ENCODE measurements around the gene ACAD10.

DNA sequence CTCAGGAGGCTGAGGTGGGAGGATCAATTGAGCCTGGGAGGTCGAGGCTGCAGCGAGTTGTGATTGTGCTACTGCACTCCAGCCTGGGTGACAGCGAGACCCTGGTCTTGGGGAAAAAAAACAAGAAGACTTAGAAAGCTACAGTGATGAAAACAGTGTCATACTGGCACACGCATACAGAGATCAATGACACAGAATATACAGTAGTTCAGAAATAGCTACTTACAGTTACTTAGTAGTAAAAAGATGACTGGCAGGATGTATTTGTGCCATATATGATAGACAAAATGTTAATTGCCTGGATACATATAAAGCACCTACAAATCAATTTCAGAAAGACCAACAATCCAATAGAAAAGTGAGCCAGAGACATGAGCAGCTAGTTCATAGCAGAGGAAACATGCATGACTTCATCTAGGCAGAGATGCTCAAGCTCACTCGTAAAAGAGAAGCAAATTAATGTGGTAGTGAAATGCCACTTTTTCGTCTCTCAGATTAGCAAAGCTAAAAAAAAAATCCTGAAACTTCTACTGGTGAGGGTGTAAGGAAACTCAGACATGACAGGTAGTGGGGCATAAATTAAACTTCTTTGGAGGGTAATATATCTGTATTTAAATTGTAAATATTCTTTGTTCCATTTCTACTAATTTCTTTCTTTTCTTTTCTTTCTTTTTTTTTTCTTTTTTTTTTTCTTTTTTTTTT lies 78.4 kb downstream of the ACAD10 start:
- TF ChIP-seq CTCF (IDR thresholded peaks at IDR 0.05), result no peak
- no peak for TF ChIP-seq POLR2A (IDR thresholded peaks at IDR 0.05)

Measured in testis (tissue), 2 donors.